Astrocyte of the cerebellum (primary cell): Measurements from ENCODE around the gene ARPP19.
"Not testable (repeated sequence)": the region's sequence is repeated elsewhere in the genome, so short reads cannot be mapped to it uniquely, and the experiment has no call there.

Source experiments
- DNase-seq: peaks from one replicate; pipeline ENCODE4 v3.0.0-alpha.2; 2011; ENCODE audit warnings: low read depth
- H3K4me3 ChIP-seq: 2 replicates; pipeline ENCODE4 v1.5.1; 2011; ENCODE audit warnings: mild to moderate bottlenecking, low read depth, low read length, moderate library complexity
- CTCF ChIP-seq: IDR thresholded peaks from 2 replicates; pipeline ENCODE4 v1.5.1; 2012; ENCODE audit warnings: low read length, low read depth, moderate library complexity, mild to moderate bottlenecking; ENCODE audit errors: missing control alignments
- in situ Hi-C: cut with HindIII; loops from 2 replicates; pipeline ENCODE4 v1.10.0; 2017; ENCODE audit warnings: low sequenced_read_pairs

Gene ARPP19

DNA sequence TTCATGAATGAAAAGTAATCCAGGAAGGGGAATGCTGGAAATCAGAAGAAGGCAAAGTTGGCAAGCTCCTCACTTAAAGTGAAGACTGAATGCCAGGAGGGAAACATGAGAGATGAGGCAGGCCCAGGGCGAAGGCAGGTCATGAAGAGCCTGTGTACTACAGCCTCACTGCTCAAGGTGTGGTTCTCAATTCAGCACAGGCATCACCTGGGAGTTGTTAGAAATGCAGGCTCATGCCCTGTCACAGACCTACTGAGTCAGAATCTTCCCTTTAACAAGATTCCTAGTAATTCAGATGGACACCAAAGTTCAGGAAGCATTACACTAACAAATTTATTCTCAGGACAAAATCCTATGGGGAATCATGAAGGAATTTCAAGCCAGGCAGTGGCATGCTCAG lies 54.3 kb downstream of the ARPP19 start:
- H3K4me3 ChIP-seq: no peak overlapping the region
- in situ Hi-C loops: no loop called here
- no peak for DNase-seq
- no peak for TF ChIP-seq CTCF

DNA sequence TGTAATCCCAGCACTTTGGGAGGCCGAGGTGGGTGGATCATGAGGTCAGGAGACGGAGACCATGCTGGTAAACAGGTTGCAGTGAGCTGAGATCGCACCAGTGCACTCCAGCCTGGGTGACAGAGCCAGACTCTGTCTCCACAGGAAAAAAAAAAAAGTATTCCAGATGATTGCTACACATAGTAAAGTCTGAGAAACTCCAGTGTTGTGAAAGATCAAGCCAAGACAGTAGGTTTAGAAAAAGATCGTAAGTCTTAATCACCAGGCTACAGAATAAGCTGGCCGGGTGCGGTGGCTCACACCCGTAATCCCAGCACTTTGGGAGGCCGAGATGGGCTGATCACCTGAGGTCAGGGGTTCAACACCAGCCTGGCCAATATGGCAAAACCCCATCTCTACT lies 56.0 kb downstream of the ARPP19 start:
- in situ Hi-C loops, DNase-seq, H3K4me3 ChIP-seq: not testable (repeated sequence)

DNA sequence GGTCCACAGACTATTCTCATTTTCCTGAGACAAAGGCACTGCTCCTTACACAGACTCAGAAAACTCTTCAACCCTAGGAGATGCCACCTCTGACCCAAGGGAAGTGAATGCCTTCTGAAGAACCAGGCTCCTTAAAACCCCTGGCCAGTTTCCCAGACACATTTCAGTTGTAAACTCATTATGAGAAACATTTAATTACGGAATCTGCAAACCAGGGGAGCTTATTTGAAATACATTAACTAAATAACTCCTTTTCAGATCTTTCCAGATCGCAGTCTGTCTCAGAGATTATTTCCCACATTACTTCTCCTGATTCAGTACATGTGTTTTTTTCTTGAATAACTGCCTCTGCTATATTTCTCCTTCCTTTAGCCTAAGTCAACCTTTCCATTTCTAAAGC lies 57.7 kb downstream of the ARPP19 start:
- in situ Hi-C loops: no loop called here
- no peak for TF ChIP-seq CTCF

DNA sequence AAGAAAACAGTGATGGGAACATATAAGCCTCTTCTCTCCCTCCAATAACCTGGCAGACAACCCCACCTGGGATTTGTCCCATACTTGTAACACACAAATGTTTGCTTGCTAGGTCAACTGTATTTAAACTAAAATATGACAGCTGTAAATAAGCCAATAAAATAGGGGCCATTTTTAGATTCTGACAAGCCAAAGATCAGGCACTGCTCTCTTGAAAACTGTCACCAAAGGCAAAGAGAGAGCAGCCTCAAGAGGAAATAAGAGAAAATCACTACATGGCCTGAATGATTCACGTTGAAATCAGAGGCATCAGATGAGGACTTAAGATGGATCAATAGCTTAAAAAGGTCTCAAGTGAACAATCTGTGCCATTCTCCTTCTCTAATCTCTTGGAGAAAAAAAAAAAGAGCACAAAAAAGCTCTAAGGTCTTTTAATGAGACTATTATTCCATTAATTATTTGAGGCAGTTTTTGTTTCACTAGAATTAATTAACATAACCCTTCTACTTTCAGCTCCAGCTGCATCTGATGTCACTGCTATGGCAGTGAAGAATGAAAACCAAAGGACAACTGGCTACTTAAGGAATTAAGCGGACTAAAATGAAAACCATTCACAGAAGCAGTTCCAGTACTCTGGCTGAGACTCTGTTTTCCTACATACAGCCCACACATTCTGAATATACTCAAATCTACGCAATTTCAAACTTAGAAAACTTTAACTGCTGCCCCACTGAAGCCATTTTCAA lies 59.2 kb downstream of the ARPP19 start:
- no peak overlapping the region for H3K4me3 ChIP-seq
- no peak for TF ChIP-seq CTCF
- in situ Hi-C loops: no loop called here
- no peak for DNase-seq

More for the DNA sequence above, 57.7 kb downstream of the ARPP19 start:
- no peak overlapping the region for H3K4me3 ChIP-seq
- DNase-seq: no peak

GRCh38 chr15:52506549-52506948 lies 62.3 kb downstream of the ARPP19 start:
- no peak for TF ChIP-seq CTCF
- no peak overlapping the region for H3K4me3 ChIP-seq
- DNase-seq: no peak
- in situ Hi-C loops: no loop called here

DNA sequence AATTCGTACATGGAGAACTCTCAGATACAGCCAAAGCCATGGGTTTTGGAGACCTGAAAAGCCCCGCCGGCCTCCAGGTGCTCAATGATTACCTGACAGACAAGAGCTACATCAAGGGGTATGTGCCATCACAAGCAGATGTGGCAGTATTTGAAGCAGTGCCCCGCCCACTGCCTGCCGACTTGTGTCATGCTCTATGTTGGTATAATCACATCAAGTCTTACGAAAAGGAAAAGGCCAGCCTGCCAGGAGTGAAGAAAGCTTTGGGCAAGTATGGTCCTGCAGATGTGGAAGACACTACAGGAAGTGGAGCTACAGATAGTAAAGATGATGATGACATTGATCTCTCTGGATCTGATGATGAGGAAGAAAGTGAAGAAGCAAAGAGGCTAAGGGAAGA lies 63.7 kb downstream of the ARPP19 start:
- TF ChIP-seq CTCF: no peak
- in situ Hi-C loops: no loop called here
- DNase-seq: no peak
- no peak overlapping the region for H3K4me3 ChIP-seq

DNA sequence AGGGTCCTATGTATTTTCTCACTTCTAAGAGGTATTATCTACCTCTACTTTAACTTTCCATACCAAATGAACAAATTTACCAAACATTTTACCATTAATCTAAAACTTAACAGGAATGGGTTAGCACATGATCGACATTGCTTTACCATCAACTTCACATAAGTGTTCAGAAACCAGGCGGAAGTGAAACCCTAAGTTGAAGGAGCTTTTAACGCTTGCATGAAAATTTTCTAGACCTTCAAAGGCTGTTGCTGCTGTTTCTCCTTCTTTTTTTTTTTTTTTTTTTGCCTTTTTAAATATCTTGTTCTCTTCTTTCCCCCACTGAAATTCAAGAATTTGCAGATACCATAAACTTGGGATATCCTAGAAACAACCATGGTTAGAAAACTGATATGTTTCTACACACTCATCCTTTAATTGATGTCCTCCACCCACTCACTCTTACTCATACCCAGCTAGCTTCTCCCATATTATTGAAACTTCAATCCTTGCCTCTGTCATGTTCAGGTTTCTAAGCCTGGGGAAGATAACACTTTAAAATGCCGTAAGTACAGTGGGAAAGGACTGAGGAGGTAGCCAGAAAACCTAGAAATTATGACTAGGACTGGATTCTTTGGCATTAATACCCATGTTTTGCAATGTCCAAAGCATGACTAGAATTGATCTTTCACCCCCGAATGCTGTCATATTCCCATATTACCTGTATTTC lies 64.9 kb downstream of the ARPP19 start:
- H3K4me3 ChIP-seq: no peak overlapping the region
- in situ Hi-C loops: no loop called here
- no peak for TF ChIP-seq CTCF
- DNase-seq: no peak
